H1 (cell line): ENCODE results near the gene TMEM82.

Experiments used
- EP300 ChIP-seq, 2 experiments: IDR thresholded peaks; 1 replicate in 1 of 2; 2 replicates in 1 of 2; pipeline ENCODE4 v1.6.1; 2011 to 2012; ENCODE audit warnings: low read depth in 2 of 2, low read length in 2 of 2, mild to moderate bottlenecking in 2 of 2, borderline replicate concordance in 1 of 2, inconsistent platforms in 1 of 2, moderate library complexity in 1 of 2
- FOSL1 ChIP-seq: IDR thresholded peaks from 2 replicates; pipeline ENCODE4 v1.6.1; 2011; ENCODE audit warnings: mild to moderate bottlenecking, low read depth, low read length, moderate library complexity; ENCODE audit not compliant: insufficient read depth
- HDAC2 ChIP-seq, 2 experiments: fragments of 300-600 bp in 1 of 2; sonication (generic) in 1 of 2; IDR thresholded peaks; 2 replicates each; pipeline ENCODE4 v1.6.1; 2011 to 2012; ENCODE audit warnings: low read depth in 2 of 2, low read length in 2 of 2, mild to moderate bottlenecking in 2 of 2, moderate library complexity in 2 of 2, borderline replicate concordance in 1 of 2, inconsistent platforms in 1 of 2
- KDM1A ChIP-seq: fragments of 200-600, 300-600 bp; sonication (generic); IDR thresholded peaks from 2 replicates; pipeline ENCODE4 v1.7.1; 2016; ENCODE audit warnings: mild to moderate bottlenecking, low read length, borderline replicate concordance
- POLR2A ChIP-seq, 2 experiments: IDR thresholded peaks; 1 replicate in 1 of 2; 2 replicates in 1 of 2; pipeline ENCODE4 v1.6.1; 2011; ENCODE audit warnings: low read depth in 2 of 2, low read length in 2 of 2, mild to moderate bottlenecking in 2 of 2; ENCODE audit errors: control extremely low read depth in 1 of 2
- POLR2AphosphoS5 ChIP-seq: IDR thresholded peaks from 2 replicates; pipeline ENCODE4 v1.6.1; 2011; ENCODE audit warnings: low read depth, low read length
- RAD21 ChIP-seq, 2 experiments: IDR thresholded peaks in 1 of 2; conservative IDR thresholded peaks in 1 of 2; 2 replicates each; pipeline ENCODE4 v1.6.1; 2011; ENCODE audit warnings: low read depth in 2 of 2, low read length in 2 of 2, improper control_type of control experiment in 1 of 2, inconsistent platforms in 1 of 2, mild to moderate bottlenecking in 1 of 2, moderate library complexity in 1 of 2
- RNF2 ChIP-seq: fragments of 200-900, 300-1000 bp; sonication (generic); IDR thresholded peaks from 2 replicates; pipeline ENCODE4 v1.7.1; 2016; ENCODE audit warnings: borderline replicate concordance, low read depth, mild to moderate bottlenecking, antibody characterized with exemption, low read length; ENCODE audit not compliant: poor library complexity, severe bottlenecking; ENCODE audit errors: missing control alignments
- SP1 ChIP-seq: IDR thresholded peaks from 2 replicates; pipeline ENCODE4 v1.6.1; 2011; ENCODE audit warnings: low read depth, low read length
- TCF12 ChIP-seq: IDR thresholded peaks from 2 replicates; pipeline ENCODE4 v1.6.1; 2011; ENCODE audit warnings: low read depth, mild to moderate bottlenecking, low read length
- TF ChIP-seq, protein P1 (sequence below), 3 experiments: IDR thresholded peaks; 1 replicate in 2 of 3; 2 replicates in 1 of 3; pipeline versions ENCODE4 v1.5.1 to v1.6.1; 2011; ENCODE audit warnings: low read length in 3 of 3, mild to moderate bottlenecking in 3 of 3, inconsistent platforms in 2 of 3, low read depth in 1 of 3, moderate library complexity in 1 of 3; ENCODE audit not compliant: insufficient read depth in 1 of 3; ENCODE audit errors: control extremely low read depth in 1 of 3
- TF ChIP-seq, protein P2 (sequence below): IDR thresholded peaks from 2 replicates; pipeline ENCODE4 v1.6.1; 2011; ENCODE audit warnings: low read length, improper control_type of control experiment
- TF ChIP-seq, protein P3 (sequence below): IDR thresholded peaks from 2 replicates; pipeline ENCODE4 v1.6.1; 2012; ENCODE audit warnings: inconsistent platforms
- TF ChIP-seq, protein P4 (sequence below): IDR thresholded peaks from 2 replicates; pipeline ENCODE4 v1.6.1; 2012; ENCODE audit warnings: low read length, inconsistent platforms

DNA sequence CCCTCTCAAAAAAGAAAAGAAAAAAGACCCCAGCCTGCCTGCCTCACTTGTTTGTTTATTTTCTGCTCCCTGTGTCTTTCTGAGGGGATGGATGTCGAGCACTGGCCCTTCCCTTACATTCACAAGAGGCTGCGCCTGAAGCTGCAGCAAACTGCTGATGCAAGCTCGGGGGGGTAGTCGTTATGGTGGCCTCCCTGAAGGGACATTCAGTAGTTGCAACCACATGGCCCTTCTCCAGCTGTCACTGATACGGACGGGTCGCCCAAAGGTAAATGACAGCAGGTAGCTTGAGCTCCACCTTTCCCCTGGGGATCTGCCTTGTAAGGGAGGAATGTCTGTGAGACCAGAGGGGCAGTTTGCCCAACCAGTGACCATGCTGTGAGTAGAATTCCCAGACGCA, 40.5 kb upstream of the TMEM82 start:
- TF ChIP-seq, protein P1, sequence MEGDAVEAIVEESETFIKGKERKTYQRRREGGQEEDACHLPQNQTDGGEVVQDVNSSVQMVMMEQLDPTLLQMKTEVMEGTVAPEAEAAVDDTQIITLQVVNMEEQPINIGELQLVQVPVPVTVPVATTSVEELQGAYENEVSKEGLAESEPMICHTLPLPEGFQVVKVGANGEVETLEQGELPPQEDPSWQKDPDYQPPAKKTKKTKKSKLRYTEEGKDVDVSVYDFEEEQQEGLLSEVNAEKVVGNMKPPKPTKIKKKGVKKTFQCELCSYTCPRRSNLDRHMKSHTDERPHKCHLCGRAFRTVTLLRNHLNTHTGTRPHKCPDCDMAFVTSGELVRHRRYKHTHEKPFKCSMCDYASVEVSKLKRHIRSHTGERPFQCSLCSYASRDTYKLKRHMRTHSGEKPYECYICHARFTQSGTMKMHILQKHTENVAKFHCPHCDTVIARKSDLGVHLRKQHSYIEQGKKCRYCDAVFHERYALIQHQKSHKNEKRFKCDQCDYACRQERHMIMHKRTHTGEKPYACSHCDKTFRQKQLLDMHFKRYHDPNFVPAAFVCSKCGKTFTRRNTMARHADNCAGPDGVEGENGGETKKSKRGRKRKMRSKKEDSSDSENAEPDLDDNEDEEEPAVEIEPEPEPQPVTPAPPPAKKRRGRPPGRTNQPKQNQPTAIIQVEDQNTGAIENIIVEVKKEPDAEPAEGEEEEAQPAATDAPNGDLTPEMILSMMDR (IDR thresholded peaks at IDR 0.05; ENCODE audit: control extremely low read depth in 1 of 3, insufficient read depth in 1 of 3, low read depth in 1 of 3, low read length in 3 of 3), result no peak
- TF ChIP-seq, protein P2, sequence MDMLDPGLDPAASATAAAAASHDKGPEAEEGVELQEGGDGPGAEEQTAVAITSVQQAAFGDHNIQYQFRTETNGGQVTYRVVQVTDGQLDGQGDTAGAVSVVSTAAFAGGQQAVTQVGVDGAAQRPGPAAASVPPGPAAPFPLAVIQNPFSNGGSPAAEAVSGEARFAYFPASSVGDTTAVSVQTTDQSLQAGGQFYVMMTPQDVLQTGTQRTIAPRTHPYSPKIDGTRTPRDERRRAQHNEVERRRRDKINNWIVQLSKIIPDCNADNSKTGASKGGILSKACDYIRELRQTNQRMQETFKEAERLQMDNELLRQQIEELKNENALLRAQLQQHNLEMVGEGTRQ, result no peak
- TF ChIP-seq FOSL1 (no peak), RNF2 (no peak), EP300 (IDR thresholded peaks at IDR 0.05; ENCODE audit: borderline replicate concordance in 1 of 2, low read depth in 2 of 2, low read length in 2 of 2) (no peak), KDM1A (no peak), POLR2AphosphoS5 (no peak), POLR2A (IDR thresholded peaks at IDR 0.05; ENCODE audit: control extremely low read depth in 1 of 2, low read depth in 2 of 2, low read length in 2 of 2) (no peak), HDAC2 (IDR thresholded peaks at IDR 0.05; ENCODE audit: borderline replicate concordance in 1 of 2, low read depth in 2 of 2, low read length in 2 of 2) (no peak), SP1 (no peak), TCF12 (no peak), RAD21 (IDR thresholded peaks at IDR 0.05 in 1 of 2, conservative IDR thresholded peaks at IDR 0.05 in 1 of 2; ENCODE audit: low read depth in 2 of 2, low read length in 2 of 2) (no peak)
- TF ChIP-seq, protein P3, sequence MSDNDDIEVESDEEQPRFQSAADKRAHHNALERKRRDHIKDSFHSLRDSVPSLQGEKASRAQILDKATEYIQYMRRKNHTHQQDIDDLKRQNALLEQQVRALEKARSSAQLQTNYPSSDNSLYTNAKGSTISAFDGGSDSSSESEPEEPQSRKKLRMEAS, result no peak
- TF ChIP-seq, protein P4, sequence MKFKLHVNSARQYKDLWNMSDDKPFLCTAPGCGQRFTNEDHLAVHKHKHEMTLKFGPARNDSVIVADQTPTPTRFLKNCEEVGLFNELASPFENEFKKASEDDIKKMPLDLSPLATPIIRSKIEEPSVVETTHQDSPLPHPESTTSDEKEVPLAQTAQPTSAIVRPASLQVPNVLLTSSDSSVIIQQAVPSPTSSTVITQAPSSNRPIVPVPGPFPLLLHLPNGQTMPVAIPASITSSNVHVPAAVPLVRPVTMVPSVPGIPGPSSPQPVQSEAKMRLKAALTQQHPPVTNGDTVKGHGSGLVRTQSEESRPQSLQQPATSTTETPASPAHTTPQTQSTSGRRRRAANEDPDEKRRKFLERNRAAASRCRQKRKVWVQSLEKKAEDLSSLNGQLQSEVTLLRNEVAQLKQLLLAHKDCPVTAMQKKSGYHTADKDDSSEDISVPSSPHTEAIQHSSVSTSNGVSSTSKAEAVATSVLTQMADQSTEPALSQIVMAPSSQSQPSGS, result no peak
